A549 (cell line): ENCODE measurements around the gene MRPS6. TPM values are rescaled to one million over a fixed set of nuclear protein-coding genes. Genes with fewer than 3 reads are reported as not detected.

ENCODE experiments used
- ATAC-seq, 2 experiments: fragments of 200-7000 bp in 1 of 2; fragments of >200 bp in 1 of 2; cut with Nextera tagmentation in 1 of 2; cut with Tn5 transposase in 1 of 2; 3 replicates each; pipeline versions ENCODE4 v1.8.0 to v1.9.1; 2018 to 2020; ENCODE audit warnings: mild to moderate bottlenecking in 1 of 2, moderate library complexity in 1 of 2
- CTCF ChIA-PET: fragments of 300-600 bp; sonication (Branson Sonifier 250); formaldehyde crosslinking; extraction: SDS; loops from one replicate; lab custom pipeline; 2021; ENCODE audit warnings: antibody characterized with exemption, inconsistent platforms; lab: Yijun Ruan, JAX
- POLR2A ChIA-PET: fragments of 350-600 bp; formaldehyde crosslinking; extraction: SDS; loops from one replicate; lab custom pipeline; 2021; ENCODE audit warnings: antibody characterized with exemption, inconsistent platforms; lab: Yijun Ruan, JAX
- DNase-seq, 2 experiments: peaks; one replicate each; pipeline versions ENCODE4 v3.0.0 to v3.0.0-alpha.2; 2011 to 2016; ENCODE audit warnings: low read depth in 1 of 2, low spot score in 1 of 2
- FAIRE-seq: peaks from 2 replicates; lab custom pipeline; 2011; peaks lifted over from hg19 to GRCh38; lab: Jason Lieb, UNC
- H3K27ac ChIP-seq, 2 experiments: fragments of >200 bp; sonication (Bioruptor Twin); formaldehyde crosslinking; 3 replicates each; pipeline ENCODE4 v1.5.1; 2016 to 2017
- H3K4me1 ChIP-seq: fragments of >200 bp; sonication (Bioruptor Twin); formaldehyde crosslinking; 3 replicates; pipeline ENCODE4 v1.6.1; 2016
- H3K4me2 ChIP-seq: fragments of >200 bp; sonication (Bioruptor Twin); formaldehyde crosslinking; 3 replicates; pipeline ENCODE4 v1.6.1; 2016
- H3K4me3 ChIP-seq: fragments of >200 bp; sonication (Bioruptor Twin); formaldehyde crosslinking; 3 replicates; pipeline ENCODE4 v1.5.1; 2016
- H3K9me3 ChIP-seq: fragments of >200 bp; sonication (Bioruptor Twin); formaldehyde crosslinking; 3 replicates; pipeline ENCODE4 v1.6.1; 2016
- BHLHE40 ChIP-seq: IDR thresholded peaks from 2 replicates; pipeline ENCODE4 v1.6.1; 2012; ENCODE audit warnings: low read depth, low read length, inconsistent platforms
- CBX8 ChIP-seq: fragments of 200-600 bp; sonication (generic); IDR thresholded peaks from 2 replicates; pipeline ENCODE4 v1.6.1; 2016
- EHF ChIP-seq: fragments of 250-450 bp; sonication (Bioruptor Pico); IDR thresholded peaks from 2 replicates; pipeline ENCODE4 v1.5.0; 2020; ENCODE audit warnings: mild to moderate bottlenecking
- FOSB ChIP-seq: fragments of 250-450 bp; sonication (Bioruptor Pico); IDR thresholded peaks from 2 replicates; pipeline ENCODE4 v1.5.0; 2020; ENCODE audit warnings: mild to moderate bottlenecking, moderate library complexity
- GATA3 ChIP-seq: IDR thresholded peaks from 2 replicates; pipeline ENCODE4 v1.6.1; 2012; ENCODE audit warnings: borderline replicate concordance
- KDM5A ChIP-seq: fragments of 200-600 bp; sonication (generic); IDR thresholded peaks from 2 replicates; pipeline ENCODE4 v1.6.1; 2016; ENCODE audit warnings: antibody characterized with exemption, mild to moderate bottlenecking
- NFE2L2 ChIP-seq: fragments of 150-350 bp; conservative IDR thresholded peaks from 2 replicates; pipeline ENCODE4 v1.6.1; 2014; ENCODE audit warnings: low read length
- NPAS2 ChIP-seq: fragments of 250-450 bp; sonication (Bioruptor Pico); IDR thresholded peaks from 2 replicates; pipeline ENCODE4 v1.8.0; 2022; ENCODE audit warnings: mild to moderate bottlenecking, moderate library complexity, borderline replicate concordance
- NR3C1 ChIP-seq: fragments of >200 bp; sonication (Bioruptor Twin); formaldehyde crosslinking; IDR thresholded peaks from 3 replicates; pipeline ENCODE4 v1.6.1; 2017
- PHF8 ChIP-seq: fragments of 200-600 bp; sonication (generic); IDR thresholded peaks from 2 replicates; pipeline ENCODE4 v1.6.1; 2016; ENCODE audit warnings: low read depth, mild to moderate bottlenecking, antibody characterized with exemption, moderate library complexity, borderline replicate concordance
- POLR2A ChIP-seq: IDR thresholded peaks from 2 replicates; pipeline ENCODE4 v1.6.1; 2012; ENCODE audit warnings: mild to moderate bottlenecking, low read length
- POLR2AphosphoS2 ChIP-seq: conservative IDR thresholded peaks from 2 replicates; pipeline ENCODE4 v1.6.1; 2012; ENCODE audit warnings: low read length, improper control_type of control experiment, inconsistent platforms
- RAD21 ChIP-seq, 2 experiments: fragments of >200 bp in 1 of 2; sonication (Bioruptor Twin) in 1 of 2; formaldehyde crosslinking in 1 of 2; IDR thresholded peaks in 1 of 2; conservative IDR thresholded peaks in 1 of 2; 2 replicates in 1 of 2; 3 replicates in 1 of 2; pipeline ENCODE4 v1.6.1; 2012 to 2018; ENCODE audit warnings: inconsistent platforms in 1 of 2
- RARB ChIP-seq: fragments of 250-450 bp; sonication (Bioruptor Pico); IDR thresholded peaks from 2 replicates; pipeline ENCODE4 v1.8.0; 2021; ENCODE audit warnings: mild to moderate bottlenecking, moderate library complexity
- RFX5 ChIP-seq: fragments of 450-650 bp; IDR thresholded peaks from 2 replicates; pipeline ENCODE4 v1.7.1; 2014; ENCODE audit warnings: antibody characterized with exemption, mild to moderate bottlenecking, moderate library complexity
- RNF2 ChIP-seq: fragments of 200-600 bp; sonication (generic); IDR thresholded peaks from 2 replicates; pipeline ENCODE4 v1.6.1; 2016; ENCODE audit warnings: low read depth, mild to moderate bottlenecking, antibody characterized with exemption, moderate library complexity, borderline replicate concordance
- SMC3 ChIP-seq: fragments of >200 bp; sonication (Bioruptor Twin); formaldehyde crosslinking; IDR thresholded peaks from 3 replicates; pipeline ENCODE4 v1.6.1; 2018; ENCODE audit warnings: inconsistent platforms
- SREBF2 ChIP-seq: fragments of 450-650 bp; IDR thresholded peaks from 2 replicates; pipeline ENCODE4 v1.6.1; 2014; ENCODE audit warnings: mild to moderate bottlenecking, moderate library complexity
- TFCP2L1 ChIP-seq: fragments of 250-450 bp; sonication (Bioruptor Pico); IDR thresholded peaks from 2 replicates; pipeline ENCODE4 v1.5.0; 2021; ENCODE audit warnings: mild to moderate bottlenecking
- ZFP36 ChIP-seq: fragments of 450-650 bp; IDR thresholded peaks from 2 replicates; pipeline ENCODE4 v1.6.1; 2014; ENCODE audit warnings: borderline replicate concordance; ENCODE audit not compliant: partially characterized antibody
- ZNF302 ChIP-seq: fragments of 250-450 bp; sonication (Bioruptor Pico); IDR thresholded peaks from 2 replicates; pipeline ENCODE4 v1.9.0; 2021; ENCODE audit warnings: inconsistent platforms, mild to moderate bottlenecking, moderate library complexity
- ZSCAN20 ChIP-seq: fragments of 250-450 bp; sonication (Bioruptor Pico); IDR thresholded peaks from 2 replicates; pipeline ENCODE4 v1.8.0; 2022; ENCODE audit warnings: mild to moderate bottlenecking, moderate library complexity
- WGBS: methylation state at CpG from one replicate; pipeline ENCODE4 v1.1.6; 2017; ENCODE audit errors: missing lambda C conversion rate; 5-methylcytosine and 5-hydroxymethylcytosine counted together
- polyA plus RNA-seq, 4 experiments: library from polyadenylated mRNA; depleted of rRNA in 3 of 4; stranded (reverse); fragments of >200 nt; fragmentation: RNase III in 1 of 4; extraction: RNeasy Plus Mini Kit Qiagen cat#74134 plus additional on column Dnase treatment in 1 of 4; gene quantifications; 2 replicates in 3 of 4; 3 replicates in 1 of 4; pipeline ENCODE4 v1.2.3, GENCODE V29; 2011 to 2017
- TF ChIP-seq, protein P1 (sequence below): fragments of >200 bp; sonication (Bioruptor Twin); formaldehyde crosslinking; IDR thresholded peaks from 3 replicates; pipeline ENCODE4 v1.5.1; 2016
- TF ChIP-seq, protein P2 (sequence below): fragments of >200 bp; sonication (Bioruptor Twin); formaldehyde crosslinking; IDR thresholded peaks from 3 replicates; pipeline ENCODE4 v1.6.1; 2016
- TF ChIP-seq, protein P3 (sequence below): IDR thresholded peaks from 2 replicates; pipeline ENCODE4 v1.6.1; 2012; ENCODE audit warnings: low read depth, borderline replicate concordance
- TF ChIP-seq, protein P4 (sequence below): fragments of 150-350 bp; IDR thresholded peaks from 2 replicates; pipeline ENCODE4 v1.6.1; 2014; ENCODE audit warnings: low read depth, mild to moderate bottlenecking, low read length

The MRPS6 gene
- polyA plus RNA-seq, 2 of the 4 experiments (the other 2 are of a cell fraction), result 26.9 to 57.4 TPM

DNA sequence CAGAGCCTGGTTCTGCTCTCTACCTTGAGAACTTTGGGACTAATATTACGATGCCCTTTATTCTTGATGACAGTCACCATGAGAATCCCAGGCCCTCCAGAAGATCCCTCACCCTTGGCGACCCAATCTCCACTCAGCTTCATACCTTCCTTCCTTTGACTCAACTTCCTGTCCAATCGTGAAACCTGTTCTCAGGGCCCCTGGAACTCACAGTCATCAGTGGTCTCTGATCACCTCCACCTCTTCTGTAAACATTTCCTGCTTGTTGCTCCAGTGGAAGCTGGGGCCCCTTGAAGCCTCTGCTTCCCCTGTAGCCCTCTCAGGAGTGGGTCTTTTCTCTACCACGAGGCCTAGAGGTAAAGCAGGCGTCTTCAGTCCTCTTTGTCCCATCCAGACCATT lies 79.1 kb downstream of the MRPS6 start:
- Histone ChIP-seq H3K9me3 (no peaks in the 10 kb centered on the region), H3K4me3 (no peak overlapping the region), H3K27ac (no peak overlapping the region), H3K4me2 (no peak overlapping the region), H3K4me1 (no peaks in the 10 kb centered on the region)
- TF ChIP-seq RAD21 (conservative IDR thresholded peaks at IDR 0.05 in 1 of 2, IDR thresholded peaks at IDR 0.05 in 1 of 2) (no peak), CBX8 (no peak), KDM5A (no peak), GATA3 (no peak), FOSB (CRISPR knock-in tag) (no peak), POLR2AphosphoS2 (no peak), POLR2A (no peak), EHF (CRISPR knock-in tag) (no peak)
- TF ChIP-seq, protein P1, sequence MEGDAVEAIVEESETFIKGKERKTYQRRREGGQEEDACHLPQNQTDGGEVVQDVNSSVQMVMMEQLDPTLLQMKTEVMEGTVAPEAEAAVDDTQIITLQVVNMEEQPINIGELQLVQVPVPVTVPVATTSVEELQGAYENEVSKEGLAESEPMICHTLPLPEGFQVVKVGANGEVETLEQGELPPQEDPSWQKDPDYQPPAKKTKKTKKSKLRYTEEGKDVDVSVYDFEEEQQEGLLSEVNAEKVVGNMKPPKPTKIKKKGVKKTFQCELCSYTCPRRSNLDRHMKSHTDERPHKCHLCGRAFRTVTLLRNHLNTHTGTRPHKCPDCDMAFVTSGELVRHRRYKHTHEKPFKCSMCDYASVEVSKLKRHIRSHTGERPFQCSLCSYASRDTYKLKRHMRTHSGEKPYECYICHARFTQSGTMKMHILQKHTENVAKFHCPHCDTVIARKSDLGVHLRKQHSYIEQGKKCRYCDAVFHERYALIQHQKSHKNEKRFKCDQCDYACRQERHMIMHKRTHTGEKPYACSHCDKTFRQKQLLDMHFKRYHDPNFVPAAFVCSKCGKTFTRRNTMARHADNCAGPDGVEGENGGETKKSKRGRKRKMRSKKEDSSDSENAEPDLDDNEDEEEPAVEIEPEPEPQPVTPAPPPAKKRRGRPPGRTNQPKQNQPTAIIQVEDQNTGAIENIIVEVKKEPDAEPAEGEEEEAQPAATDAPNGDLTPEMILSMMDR, result no peak
- POLR2A ChIA-PET, result no interaction called here
- FAIRE-seq (no peak), DNase-seq (no peak), ATAC-seq (no peak)
- CTCF ChIA-PET, result no interaction called here
- WGBS, result 84% methylated on average over 5 of the region's 5 CpGs

DNA sequence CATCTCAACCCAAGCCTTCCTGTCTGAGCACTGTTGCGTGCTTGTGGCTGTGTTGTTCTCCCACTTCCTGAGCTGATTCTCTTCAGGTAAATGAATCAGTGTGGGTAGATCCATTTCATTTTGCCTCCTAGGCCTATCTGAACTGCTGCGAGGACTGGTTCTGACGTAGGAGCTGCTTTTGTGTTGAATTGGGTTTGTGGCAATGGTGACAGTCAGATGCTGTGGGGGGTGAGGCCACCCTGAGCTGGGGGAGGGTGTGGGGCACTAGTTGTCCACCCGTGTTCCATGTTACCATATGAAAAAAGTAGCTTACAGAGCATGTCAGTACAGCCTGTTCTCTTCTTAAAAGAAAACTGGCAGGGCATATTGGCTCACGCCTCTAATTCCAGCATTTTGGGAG lies 81.5 kb downstream of the MRPS6 start:
- FAIRE-seq, result no peak
- no peaks in the 10 kb centered on the region for H3K9me3 ChIP-seq
- no peak overlapping the region for H3K27ac ChIP-seq
- WGBS, result 73% methylated on average over 5 of the region's 5 CpGs
- no peak overlapping the region for H3K4me3 ChIP-seq
- no peak for TF ChIP-seq SMC3
- no peak for TF ChIP-seq PHF8
- TF ChIP-seq RNF2, result no peak
- TF ChIP-seq, protein P2, sequence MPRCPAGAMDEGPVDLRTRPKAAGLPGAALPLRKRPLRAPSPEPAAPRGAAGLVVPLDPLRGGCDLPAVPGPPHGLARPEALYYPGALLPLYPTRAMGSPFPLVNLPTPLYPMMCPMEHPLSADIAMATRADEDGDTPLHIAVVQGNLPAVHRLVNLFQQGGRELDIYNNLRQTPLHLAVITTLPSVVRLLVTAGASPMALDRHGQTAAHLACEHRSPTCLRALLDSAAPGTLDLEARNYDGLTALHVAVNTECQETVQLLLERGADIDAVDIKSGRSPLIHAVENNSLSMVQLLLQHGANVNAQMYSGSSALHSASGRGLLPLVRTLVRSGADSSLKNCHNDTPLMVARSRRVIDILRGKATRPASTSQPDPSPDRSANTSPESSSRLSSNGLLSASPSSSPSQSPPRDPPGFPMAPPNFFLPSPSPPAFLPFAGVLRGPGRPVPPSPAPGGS, result no peak
- TF ChIP-seq RARB (CRISPR knock-in tag), result no peak
- no peak for TF ChIP-seq ZSCAN20
- TF ChIP-seq NPAS2, result no peak
- TF ChIP-seq, protein P1, result no peak
- TF ChIP-seq NFE2L2, result no peak
- TF ChIP-seq SREBF2, result no peak
- TF ChIP-seq NR3C1, result no peak
- TF ChIP-seq, protein P3, sequence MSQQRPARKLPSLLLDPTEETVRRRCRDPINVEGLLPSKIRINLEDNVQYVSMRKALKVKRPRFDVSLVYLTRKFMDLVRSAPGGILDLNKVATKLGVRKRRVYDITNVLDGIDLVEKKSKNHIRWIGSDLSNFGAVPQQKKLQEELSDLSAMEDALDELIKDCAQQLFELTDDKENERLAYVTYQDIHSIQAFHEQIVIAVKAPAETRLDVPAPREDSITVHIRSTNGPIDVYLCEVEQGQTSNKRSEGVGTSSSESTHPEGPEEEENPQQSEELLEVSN, result no peak
- TF ChIP-seq TFCP2L1 (CRISPR knock-in tag), result no peak
- no peak for TF ChIP-seq ZFP36
- TF ChIP-seq, protein P4, sequence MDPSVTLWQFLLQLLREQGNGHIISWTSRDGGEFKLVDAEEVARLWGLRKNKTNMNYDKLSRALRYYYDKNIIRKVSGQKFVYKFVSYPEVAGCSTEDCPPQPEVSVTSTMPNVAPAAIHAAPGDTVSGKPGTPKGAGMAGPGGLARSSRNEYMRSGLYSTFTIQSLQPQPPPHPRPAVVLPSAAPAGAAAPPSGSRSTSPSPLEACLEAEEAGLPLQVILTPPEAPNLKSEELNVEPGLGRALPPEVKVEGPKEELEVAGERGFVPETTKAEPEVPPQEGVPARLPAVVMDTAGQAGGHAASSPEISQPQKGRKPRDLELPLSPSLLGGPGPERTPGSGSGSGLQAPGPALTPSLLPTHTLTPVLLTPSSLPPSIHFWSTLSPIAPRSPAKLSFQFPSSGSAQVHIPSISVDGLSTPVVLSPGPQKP, result no peak
- TF ChIP-seq RFX5, result no peak
- TF ChIP-seq ZNF302 (CRISPR knock-in tag), result no peak
- TF ChIP-seq BHLHE40, result no peak
- no peak for ATAC-seq
- ChIA-PET POLR2A (no interaction called here), CTCF (interaction anchor here (1.2 kb wide), 1 partner anchor 12 kb away, joined by 3 read pairs; no protein-coding TSS in a partner anchor)
- H3K4me1 ChIP-seq, result no peaks in the 10 kb centered on the region
- H3K4me2 ChIP-seq, result no peak overlapping the region
- no peak for DNase-seq
